NCI-H187 treated with DMSO at 0.1 percent for 48 hours (cell line): ENCODE results near the gene TTLL11.

Experiments used
- DNase-seq: peaks from one replicate; lab custom pipeline; 2025; lab: John Stamatoyannopoulos, UW

The TTLL11 gene

DNA sequence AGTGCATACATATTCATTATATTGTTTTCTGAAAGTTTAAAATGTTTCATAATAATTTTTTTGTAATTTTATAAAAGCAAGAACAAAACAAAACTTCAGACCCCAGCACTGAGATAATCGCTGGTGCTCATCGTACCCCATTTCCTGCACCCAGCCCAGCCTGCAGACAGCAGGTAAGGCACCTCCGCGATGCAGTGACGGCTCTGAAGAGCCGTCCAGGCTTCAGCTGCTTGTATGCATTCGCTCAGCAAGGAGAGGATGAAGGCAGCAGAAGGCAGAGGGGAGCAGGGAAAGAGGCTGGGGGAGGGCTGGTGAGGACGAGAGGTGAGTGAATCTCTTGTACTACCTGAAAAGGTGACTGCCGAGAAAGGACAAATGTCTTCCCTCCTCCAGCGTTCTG lies 153.5 kb downstream of the TTLL11 start:
- DNase-seq: no peak

DNA sequence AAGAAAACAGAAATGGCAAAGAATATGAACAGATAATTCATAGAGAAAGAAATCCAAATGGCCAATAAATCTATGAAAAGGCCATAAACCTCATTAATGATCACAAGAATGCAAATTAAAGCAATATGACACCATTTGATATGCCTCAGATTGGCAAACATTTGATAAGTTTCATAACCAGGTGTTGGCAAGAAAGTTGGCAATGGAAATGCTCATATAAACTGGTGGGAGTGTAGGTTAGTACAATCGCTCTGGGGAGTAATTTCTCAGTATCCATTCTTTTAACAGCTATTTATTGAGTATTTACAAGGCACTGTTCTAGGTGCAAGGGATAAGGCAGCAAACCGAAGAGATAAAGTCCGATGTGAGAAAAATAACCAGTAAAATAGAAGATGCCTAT lies 154.5 kb downstream of the TTLL11 start:
- DNase-seq: no peak

DNA sequence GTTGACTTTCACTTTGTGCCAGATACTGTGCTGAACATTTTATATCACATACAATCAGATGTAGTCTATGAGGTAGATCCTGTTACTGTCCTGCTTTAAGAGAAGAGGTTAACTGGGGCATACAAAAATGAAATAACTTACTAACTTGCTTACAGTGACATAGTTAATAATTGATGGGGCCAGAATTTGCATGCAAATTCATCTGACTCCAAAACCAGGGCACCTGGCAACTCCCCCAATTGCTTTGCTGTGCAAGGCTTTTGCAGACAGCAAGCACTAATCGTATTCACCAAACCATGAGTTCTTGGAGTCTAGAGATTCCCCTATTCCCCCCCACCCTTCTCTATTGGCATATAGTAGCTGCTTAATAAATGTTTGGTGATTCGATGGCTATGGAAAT lies 155.9 kb downstream of the TTLL11 start:
- no peak for DNase-seq

DNA sequence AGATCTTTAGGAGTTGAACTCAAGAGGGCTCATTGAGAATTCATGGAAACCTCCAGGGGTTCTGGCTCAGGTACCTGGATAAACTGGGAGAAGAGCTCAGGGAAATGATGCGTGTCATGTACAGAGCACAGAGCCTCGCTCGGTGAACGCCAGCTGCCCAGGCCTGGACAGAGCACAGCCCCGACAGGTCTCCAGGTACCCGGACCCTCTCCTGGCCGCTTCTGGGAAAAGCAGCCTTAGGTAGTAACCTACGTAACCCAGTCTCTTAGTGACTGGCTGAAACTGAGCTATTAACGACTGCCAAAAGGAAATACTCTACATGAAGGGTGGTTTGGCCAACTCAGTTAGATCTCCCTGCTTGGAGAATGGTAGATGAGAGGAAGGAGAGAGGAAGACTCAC lies 157.4 kb downstream of the TTLL11 start:
- DNase-seq: peak; percentile 2

DNA sequence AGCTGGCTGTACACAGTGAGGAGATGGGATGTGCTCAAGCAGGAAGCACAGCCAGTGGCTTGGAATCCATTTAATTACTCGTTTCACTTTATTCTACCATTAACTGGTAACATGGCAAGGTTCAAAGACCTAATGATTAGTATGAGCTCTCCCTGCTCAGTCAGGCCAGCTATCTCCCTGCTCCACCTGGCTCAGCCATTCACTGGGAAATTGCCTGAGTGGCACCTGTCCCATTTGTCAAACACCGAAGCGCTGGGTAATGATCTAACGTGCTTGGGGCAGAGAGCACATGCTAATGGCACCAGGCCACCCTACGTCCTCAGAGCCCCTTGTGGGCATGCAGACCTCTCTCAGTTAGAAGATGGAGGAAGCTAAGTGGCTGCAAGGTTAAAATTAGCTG lies 162.2 kb downstream of the TTLL11 start:
- no peak for DNase-seq

DNA sequence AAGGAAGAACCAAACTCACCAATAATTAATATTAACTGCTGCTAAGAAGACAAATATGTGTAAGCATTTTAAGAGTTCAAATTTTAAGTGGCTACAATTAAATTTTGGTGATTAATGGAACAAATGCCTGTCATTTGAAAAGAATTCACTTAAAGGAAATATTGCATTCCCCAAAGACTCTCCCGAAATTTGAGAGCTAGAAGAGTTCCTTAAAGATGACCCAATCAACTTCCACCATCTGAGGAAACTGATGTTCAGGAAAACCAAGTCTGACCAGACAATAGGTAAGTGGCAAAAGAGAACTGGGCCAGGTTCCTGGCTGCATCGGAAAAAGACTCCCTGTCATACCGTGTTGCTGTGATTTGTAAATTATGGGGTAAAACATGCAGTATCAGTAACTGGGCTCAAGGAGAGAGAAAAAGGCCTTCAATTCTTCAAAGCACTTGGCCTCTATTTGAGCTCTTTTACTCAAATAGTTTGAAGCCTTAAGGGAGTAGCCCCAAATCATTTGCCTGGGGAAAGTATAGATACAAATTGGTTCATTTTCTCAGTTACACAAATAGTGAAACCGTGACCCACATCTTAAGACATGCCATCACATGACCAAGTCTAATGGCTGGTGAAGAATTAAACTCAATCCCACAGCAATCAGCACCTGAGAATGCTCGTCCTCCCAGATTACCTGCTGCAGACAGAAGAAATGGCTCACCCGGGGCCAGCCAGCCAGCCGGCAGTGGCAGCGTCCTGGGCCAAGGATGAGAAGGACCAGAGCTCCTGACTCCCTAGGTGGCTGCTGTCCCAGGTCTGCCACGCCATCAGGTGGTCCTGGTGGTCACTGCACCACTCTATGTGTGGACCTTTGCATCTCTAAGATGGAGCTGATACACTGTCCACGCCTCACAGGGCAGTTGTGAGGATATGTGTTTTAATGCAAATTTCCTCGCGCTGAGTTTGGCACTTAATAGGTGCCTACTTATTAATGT lies 162.9 kb downstream of the TTLL11 start:
- DNase-seq: no peak

DNA sequence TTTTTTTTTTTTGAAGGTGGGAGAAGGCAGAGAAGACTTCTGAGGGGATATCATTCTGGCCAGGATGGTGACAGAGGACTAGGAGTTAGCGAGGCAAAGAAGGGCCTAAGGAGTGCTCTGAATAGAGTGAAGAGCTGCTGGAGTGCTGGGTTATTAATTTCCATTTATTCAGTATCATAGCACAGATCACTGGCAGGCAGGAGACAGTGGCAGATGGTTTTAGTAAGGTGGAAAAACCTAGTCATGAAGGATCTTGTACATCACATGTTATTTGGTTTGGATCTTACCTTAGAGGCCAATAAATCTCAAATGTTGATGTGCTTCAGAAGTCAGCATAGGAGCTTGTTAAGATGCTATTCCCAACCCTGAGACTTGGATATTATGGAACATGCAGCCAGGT lies 165.5 kb downstream of the TTLL11 start:
- DNase-seq: no peak

DNA sequence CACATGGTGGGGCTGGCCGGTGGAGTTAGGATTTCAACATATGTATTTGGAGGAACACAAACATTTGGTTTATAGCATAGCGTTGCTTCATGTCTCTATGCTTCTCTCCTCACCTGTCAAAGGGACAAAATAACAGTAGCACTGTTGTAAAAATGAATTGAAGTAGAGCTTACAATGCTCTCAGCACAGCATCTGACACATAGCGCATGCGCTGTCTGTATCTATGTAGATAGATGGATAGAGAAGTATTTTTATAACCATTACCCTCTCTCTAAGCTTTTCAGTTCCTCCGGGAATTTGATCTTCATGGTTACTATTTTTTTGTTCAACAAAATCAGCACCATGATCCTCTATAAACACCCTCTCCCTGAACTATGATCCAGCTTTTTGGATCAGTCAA lies 166.0 kb downstream of the TTLL11 start:
- DNase-seq: no peak

DNA sequence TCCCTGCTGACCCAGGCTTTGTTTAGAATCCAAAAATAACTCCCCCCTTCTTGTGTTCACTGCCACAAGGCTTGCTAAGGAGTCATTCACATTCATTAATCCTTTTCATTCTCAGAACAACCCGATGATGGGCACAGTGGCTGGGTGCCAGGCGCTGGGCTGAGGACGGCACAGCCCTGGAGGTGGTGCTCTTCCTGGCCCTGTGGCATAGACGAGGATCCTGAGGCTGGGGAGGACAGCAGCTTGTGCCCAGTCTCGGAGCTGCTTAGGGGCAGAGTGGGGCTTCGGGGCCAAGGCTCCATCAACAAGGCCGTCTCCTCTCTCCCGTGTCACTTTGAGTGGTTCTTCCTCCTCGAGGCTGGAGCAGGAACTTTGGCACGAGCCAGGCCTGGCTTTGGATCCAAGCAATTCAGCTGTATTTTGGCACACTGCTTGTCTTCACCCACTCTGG lies 166.7 kb downstream of the TTLL11 start:
- no peak for DNase-seq

DNA sequence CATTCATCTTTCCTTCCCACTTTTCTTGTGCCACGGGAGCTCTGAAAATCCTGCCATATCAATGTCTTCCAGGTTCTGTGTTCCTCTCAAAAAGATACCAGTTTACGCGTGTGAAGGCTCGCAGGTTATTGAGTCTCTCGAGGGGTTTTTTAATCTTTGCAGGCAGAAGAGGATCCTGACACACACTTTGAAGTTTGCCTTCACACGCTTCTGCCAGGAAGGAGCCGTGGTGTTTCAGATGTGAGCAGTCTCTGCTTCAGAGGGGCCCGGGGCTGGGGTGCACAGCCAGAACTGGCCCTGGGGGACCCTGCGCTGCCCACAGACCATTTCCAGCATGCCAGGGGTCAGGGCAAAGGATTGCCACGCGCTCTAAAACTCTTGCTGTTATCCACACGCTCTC lies 167.2 kb downstream of the TTLL11 start:
- no peak for DNase-seq

DNA sequence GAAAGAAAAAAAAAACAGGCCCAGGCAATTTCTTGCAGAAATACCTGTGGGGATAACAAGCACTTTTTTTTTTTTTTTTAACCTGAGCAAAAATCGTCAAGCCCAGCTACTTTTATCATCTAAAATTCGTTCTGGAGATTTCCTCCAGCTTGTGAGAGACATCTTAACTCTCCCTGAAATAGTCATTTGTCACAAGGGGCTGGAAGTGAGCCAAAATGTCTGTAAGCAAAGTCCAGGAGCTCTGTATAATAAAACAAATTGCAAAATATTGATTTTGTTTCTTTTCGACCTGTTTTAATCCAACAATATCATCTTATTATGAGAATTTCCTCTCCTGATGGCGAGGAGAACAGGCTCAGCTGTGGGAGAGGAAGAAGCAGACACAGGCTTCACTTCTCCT lies 168.4 kb downstream of the TTLL11 start:
- DNase-seq: no peak

DNA sequence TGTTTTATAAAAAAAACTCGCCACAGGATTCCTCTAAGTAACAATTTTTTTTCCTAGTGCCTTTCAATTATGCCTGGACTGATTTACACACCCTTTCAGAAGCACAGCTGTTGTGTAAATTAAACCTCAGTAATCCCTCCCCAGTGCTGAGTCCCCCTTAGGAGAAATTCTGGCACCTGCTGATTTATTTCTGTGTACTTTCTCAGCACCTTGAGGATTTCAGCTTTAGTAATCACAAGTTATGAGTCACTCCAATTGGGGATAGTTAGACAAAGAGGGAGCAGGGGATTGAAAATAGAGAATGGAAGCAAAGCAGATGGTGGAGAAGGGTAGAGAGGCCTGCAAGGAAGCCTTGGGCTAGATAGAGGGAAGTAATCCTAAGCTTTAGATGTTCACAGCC lies 171.7 kb downstream of the TTLL11 start:
- DNase-seq: no peak

DNA sequence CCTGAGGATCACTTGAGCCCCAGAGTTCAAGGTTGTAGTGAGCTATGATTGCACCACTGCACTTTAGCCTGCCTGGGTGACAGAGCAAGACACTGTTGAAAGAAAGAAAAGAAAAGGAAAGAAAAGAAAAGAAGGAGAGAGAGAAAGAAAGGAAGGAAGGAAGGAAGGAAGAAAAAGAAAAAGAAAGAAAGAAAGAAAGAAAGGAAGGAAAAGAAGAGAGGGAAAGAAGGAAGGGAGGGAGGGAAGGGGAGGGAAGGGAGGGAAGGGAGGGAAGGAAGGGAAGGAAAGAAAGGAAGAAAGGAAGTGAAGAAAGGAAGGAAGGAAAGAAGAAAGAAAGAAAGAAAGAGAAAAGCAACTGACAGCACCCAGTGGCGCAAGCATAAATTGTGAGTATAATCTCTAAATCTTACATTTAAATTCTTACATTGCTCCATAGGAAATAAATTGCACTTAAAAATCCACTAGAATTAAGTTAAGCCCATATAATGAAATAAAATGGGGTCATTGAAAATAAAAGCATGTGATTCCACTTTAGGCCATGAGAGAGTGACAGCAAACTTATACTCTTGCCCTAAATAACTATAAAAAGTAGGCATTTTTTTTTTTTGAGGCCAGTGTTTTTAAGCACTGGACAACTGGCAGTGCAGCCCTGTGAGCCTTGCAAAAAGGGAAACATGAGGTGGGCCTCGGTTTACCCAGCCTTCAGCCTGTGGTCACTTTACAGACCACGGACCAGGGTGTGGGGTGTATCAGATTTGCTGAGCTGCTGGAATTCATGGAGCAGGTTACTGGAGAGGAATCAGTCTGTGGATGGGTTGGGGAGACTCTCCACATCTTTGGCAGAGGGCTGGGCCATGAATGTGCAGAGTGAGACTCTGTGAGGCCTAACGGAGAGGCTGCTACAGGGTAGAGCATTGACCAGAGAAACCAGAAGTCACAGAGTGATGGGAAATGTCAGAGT lies 175.5 kb downstream of the TTLL11 start:
- no peak for DNase-seq

DNA sequence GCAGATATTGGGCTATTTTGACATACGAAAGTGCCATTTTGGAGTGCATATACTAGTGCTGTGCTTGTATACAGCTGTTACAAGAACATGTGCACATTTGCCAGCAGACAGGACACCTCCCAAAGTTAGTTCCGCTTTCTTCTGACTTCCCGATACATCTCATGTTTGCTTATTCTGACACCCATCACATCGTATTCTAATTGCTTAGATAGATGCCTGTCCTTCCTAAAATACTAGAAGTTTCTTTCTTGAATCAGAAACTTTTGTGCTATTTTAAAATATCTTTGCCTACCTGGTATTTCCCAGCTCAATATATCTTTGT lies 177.8 kb downstream of the TTLL11 start:
- DNase-seq: no peak

DNA sequence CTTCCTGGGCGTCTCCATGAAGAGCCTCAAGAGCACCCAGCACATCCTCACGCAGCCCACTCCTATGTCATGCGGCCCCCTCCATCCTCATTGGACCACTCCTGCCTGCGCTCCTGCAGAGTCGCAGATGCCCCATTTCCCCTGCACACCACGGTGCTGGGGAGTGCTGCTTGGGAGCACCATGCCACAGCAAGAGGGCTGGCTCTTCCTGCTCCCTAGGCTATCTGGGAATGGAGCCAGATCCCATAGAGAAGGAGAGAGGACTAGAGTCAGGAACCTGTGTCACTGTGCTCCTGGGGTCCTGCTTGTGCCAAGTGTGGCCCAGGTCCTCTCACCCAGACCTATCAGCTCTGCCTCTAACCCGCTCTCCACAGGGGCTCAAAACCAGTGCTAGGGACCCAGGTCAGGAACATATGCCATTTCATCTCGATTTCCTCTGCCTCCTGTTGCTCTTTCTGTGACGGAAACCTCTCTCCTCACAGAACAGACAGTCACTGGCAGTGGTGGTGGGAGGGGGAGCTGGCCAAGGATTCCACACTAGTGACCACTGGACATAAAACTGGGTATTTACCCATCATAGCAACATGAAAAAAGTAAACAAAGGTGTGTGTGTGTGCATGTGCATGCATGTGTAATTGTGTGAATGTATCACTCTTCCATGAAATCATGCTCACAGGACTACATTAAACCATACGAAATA lies 178.4 kb downstream of the TTLL11 start:
- DNase-seq: no peak

DNA sequence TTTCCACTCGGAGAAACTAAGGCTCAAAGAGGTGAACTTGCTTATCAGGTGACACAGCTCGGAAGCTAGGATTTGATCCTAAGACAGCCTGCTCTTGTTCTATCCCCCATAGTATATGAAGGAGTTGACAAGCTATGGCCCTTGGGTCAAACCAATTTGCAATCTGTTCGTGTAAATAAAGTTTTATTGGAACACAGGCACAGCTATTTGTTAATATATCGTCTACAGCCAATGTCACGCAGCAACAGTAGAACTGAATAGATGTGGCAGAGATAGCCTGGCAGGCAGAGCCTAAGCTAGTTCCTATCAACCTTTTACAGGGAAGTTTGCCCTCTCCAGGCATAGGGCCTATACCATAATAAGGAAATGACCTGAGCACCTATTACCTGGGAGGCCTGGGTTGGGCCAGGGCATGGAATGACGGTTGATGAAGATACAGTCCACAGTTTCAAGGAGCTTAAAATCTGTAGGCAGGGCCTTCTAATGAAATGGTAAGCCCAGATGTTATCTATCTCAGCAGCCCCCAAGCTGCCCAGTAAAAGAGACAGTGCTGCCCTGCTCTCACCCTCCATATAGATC lies 179.0 kb downstream of the TTLL11 start:
- DNase-seq: no peak

DNA sequence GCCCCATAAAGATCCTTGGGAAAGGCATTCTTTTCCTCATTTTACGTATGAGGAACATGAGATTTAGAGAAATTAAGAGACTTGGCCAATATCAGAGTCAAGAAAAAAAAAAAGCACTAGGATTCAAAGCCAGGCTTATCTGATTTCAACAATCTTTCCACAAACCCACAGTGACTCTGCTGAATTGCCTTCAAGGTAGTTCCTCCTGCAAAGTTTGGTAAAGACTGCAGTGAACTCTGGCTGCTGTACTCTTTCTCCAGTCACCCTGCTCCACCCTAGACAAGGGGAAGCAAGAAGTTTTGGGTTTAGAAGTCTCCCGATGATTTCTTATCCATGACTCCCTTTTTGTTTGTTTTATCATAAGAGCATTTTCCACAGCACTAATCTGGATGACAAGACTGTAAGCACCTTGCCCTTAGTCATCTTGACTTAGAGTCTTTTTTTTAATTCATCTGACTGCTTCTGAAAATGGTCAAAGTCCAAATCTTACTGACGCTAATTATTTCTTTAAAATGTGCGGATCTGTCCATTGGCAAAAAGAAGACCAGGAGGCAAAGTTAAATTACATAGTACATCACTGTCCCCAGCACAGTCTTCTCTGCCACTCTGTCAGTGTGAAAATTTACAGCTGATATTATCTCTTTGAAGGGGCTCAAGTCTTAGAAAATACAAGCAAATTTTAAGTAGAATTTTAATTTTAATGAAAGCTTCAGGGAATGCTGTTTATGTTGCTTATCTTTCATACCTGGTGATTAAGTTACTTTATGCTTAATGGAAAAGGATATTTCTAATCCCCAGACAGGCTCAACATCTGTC lies 180.1 kb downstream of the TTLL11 start:
- DNase-seq: no peak

DNA sequence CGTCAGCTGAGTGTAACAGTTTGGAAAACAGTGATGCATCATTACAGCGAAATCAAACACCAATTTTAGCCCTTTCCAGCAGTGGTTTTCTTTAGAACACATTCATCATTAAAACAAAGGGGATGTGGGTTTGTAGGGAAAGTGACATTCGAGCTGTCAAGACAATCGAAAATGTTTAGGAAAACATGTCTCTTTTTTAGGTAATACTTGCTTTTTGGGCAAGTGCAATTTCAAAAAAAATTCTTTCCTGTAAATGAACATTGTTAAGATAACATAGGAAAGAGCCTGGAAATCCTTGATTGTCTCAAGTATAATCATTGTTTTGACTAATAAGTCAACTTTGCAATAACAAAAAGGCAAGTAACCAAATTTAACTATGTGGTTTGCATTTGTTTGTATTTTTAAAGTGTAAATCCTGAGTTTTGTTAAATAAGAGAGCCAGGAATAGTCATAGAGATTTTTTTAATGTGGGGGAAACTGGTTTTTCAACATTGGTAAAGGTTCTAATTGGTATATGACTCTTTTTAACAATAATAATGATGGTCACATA lies 182.5 kb downstream of the TTLL11 start:
- DNase-seq: no peak

DNA sequence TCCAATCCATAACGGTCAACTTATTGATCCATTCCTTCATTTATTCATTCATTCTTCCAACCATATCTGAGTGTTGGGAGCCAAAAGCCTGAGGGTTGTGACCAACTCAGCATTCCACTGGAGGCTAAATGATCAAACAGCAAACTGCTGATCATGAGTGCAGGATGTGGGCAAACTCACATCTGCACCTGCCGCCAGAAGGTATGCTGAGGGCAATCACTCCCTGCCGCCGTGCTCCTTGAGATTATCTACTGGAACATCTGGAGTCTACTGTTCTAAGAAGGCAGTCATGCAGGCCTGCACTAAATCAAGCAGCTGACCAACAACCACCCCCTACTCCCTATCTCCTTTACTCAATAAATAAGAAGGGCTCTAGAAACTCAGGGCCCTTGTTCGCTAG lies 184.0 kb downstream of the TTLL11 start:
- no peak for DNase-seq

DNA sequence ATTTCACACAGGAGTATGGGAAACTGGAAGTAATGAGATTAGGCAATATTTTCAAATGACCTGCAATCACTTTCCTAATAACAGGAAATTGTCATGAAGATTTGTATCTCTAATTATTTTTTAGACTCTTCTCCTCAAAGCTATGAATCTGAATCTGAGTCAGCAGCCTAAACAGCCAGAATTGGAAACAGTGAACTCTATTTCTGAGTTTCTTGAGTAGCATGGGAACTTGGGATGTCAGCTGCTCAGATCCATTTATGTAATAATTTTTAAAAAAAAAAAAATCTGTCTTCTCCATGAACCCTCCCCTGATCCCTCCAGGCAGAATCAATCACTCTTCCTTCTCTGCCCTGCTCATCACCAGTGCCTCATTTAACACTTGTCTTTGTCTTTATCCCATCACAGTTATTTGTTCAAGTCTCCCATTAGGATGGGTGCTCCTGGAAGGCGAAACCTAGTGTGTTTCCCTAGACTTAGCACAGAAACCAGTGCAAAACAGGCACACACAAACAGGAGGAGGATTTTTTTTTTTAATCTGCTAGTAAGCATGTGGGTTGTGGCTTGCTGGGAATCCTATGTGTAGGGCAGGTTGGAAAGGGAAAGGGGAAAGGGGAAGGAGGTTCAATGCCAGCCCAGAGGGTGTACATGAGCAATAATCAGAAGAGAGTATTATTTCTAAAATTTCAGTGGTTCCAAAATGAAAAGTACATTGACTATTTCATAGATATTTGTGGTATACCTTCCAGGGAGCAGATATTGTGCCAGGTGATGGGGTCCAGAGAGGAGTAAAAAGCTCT lies 186.8 kb downstream of the TTLL11 start:
- no peak for DNase-seq
